GM19395 (cell line): ENCODE data around the gene HCRTR1.

ENCODE experiments used
- ATAC-seq: cut with Tn5 transposase; IDR thresholded peaks from one replicate; pipeline ENCODE4 v1.9.1; 2021; ENCODE audit warnings: mild to moderate bottlenecking, moderate library complexity; ENCODE audit not compliant: unreplicated experiment

HCRTR1 gene

DNA sequence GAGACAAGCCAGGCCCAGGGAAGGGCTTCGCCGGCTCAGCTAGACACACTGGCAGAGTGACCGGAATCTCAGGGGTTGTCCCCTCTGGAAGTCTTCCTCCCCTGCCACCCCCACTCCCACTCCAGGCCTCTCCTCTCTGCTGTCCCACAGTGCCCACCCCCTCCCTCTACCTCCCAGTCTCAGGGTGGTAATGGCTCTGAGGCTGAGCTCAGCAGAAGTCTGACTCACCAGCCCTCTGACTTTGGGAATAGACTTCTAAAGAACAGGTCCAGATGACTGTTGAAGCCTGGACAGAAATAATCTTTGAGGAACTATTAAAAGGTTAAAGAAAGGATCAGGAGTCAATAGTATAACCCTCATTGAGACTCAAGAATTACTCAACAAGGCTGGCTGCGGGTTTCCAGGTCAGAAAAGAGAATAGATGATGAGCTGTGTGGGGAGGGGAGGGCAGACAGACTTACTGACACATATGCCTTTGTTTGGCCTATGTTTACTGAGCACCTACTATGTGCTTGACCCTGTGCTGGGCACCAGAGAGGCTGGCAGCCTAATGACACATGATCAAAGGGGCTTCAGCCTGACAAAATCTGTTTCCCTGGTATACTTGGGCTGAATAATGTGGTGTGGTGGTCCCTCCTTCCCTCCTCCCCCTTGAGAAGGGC lies 8.2 kb downstream of the HCRTR1 start:
- ATAC-seq = no peak

DNA sequence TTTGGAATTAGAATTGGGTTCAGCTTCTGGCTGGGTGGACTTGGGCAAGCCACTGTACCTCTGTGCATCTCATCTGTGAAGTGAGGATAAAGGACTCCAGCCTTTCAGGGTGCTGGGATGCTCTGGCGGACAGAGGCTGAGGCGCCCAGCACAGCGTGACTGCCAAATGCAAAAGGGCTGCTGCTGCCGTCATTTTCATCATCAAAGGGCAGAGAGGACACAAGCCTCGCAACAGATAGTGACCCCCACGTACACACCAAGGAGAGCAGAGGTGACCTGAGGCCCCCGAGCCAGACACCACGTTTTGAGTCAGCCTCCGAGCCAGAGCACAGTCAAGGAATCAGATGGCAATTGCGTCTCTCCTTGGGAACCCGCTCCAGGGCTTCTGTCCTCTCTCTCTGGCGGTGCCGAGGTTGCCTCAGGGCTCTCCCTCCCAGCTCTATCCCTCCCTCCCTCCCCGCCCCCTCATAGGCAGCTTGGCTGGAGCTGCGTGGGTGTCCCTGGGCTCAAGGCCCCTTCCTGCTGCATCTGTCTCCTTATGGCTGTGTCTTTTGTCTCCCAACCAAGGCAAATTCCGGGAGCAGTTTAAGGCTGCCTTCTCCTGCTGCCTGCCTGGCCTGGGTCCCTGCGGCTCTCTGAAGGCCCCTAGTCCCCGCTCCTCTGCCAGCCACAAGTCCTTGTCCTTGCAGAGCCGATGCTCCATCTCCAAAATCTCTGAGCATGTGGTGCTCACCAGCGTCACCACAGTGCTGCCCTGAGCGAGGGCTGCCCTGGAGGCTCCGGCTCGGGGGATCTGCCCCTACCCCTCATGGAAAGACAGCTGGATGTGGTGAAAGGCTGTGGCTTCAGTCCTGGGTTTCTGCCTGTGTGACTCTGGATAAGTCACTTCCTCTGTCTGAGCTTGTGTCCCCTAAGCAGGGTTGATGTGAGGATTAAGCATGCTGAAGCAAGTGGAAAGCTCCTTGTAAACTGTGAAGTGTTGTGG lies 9.0 kb downstream of the HCRTR1 start:
- ATAC-seq = no peak

GRCh38 chr1:31627301-31627929 lies 9.9 kb downstream of the HCRTR1 start:
- no peak for ATAC-seq

GRCh38 chr1:31627930-31628559 lies 10.6 kb downstream of the HCRTR1 start:
- ATAC-seq = no peak

DNA sequence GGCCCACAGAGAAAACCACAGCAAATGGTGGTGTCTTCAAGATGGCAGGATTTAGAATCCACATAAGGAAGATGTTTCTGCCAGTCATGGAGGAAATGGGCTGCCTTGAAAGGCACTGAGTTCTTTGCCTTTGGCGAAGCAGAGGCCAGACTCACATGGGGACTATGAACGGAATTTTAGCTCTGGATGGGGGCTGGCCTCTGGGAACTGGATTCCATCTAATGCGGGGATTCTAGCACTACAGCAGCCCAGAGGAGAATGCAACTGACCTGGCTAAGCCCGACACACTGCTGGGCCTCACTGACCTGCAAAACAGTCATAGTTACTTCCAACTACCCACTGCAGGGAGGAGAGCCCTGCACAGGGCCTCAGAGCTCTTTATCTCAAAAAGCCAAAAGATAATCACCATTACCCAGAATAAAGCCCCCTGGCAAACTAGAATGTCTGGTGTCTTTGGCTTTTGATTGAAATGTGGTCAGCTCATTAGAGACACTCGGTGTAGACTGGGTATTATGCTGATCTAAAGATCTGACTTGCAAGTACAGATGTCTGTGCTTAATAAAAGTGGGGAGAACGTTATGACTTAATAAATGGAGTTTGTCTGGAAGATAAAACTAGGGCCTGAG lies 11.6 kb downstream of the HCRTR1 start:
- no peak for ATAC-seq

- ATAC-seq = no peak
Measured at GRCh38 chr1:31632649-31633048, 15.2 kb downstream of the HCRTR1 start.

DNA sequence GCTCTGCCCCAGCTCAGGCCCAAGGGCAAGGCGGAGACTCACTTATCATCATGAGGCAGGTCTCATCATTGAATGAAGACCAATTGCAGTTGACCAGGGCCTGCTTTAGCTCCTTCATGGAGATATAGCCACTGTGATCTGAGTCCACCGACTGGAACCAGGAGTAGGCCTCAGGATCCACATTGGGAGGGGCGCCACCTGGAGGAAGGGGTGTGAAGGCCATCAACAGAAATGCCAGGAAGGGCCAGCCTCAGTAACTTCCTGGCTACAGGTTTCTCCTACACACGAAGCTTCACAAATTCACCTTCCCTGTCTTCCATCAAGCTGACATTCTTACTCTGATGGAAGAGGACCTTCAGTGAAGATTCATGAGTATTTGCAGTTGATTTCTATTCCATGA lies 15.6 kb downstream of the HCRTR1 start:
- ATAC-seq = no peak

DNA sequence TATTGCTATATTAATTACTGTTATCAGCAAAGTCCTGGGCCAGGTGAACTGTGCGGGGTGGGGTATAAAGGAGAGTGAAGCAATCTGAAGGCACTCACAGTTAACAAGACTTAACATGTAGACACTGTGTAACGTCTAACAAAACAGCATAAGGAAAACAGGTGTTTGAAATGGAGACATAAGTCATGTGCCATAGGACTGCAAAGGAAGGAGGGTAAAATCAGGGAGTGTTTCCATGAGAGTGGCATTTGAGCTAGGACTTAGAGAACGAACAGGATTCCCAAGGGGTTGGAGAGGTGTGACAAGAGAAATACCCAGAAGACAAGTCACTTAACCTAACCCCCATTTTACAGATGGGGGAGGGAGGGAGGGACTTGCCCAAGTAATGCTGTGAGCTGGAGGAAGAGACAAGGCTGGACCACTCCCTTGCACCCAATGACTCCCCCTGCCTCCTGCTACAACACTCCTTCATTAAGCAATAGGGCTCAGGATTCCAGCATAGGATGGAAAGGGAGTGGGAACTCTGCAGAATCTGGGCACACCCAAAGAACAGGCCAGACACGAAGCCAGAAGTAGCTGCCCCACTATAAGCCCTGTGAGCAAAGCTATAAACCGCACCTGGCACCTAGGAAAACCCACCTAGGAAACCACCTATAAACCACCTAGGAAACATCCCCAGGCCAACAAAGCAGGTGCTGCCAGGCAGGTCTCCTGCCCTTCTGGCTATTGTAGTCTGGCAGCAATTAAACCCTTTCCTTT lies 20.6 kb downstream of the HCRTR1 start:
- ATAC-seq = no peak

- ATAC-seq = no peak
Measured at GRCh38 chr1:31639543-31639942, 22.1 kb downstream of the HCRTR1 start.

DNA sequence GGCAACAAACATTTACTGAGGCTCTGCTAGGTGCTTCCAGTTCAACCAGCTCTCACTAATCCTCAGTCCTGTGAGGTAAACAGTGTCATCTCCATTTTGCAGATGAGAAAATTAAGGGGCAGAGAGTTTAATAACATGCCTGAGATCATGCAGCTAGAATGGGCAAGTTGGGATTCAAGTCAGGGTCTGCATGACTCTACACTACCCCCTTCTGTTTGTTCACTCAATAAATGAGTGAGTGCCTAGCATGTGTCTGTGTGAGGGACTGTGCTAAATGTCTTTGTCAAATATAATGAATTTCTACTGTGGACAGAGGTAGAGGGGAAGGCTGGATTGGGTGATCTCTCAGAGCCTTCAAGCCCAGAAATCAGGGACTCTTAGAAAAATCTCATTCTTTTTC lies 22.7 kb downstream of the HCRTR1 start:
- ATAC-seq = no peak

DNA sequence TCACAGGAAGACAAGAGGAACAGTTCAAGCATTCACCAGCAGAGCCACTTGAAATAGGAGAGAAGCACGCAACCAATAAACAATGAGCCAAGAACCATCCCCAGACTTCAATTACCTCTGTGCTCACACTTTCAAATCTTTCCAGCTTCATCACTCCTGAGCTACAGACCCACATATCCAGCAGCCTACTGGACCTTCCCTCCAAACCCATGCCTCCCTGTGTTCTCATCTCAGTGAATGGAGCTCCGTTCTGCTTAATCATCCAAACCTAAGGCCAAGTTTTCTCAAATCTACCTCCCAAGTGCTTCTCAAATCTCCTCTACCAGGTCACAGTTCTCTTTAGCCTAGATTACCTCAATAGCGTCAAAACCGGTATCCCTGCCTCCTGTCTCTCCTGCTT lies 23.5 kb downstream of the HCRTR1 start:
- no peak for ATAC-seq

- no peak for ATAC-seq
Measured at GRCh38 chr1:31642366-31642765, 24.9 kb downstream of the HCRTR1 start.

GRCh38 chr1:31642897-31643296 lies 25.4 kb downstream of the HCRTR1 start:
- ATAC-seq = no peak

DNA sequence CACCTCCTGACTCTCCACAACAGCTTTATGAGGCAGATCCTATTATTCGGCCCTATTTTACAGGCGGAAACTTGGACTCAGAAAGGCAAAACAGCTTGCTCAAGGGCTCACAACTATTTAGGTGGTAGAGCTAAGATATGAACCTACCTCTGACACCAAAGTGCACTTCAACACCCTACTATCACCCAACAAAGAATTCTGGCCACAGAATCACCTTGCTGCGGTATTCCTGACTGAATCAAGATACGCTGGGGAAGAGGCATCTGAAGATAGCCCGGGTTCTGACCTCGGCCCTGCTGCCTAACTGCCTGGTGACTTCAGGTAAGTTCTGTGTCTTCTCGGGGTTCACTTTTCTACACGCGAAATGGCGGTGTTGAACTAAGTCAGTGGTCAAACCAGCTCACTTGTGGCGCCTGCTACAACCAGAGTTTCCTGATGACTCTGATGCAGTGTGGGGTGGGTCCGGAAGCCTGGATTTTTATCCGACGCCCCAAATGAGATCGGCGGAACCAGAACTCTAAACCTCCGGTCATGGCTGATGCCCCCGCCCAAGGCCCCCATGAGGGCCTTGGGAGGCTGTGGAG lies 26.6 kb downstream of the HCRTR1 start:
- no peak for ATAC-seq

DNA sequence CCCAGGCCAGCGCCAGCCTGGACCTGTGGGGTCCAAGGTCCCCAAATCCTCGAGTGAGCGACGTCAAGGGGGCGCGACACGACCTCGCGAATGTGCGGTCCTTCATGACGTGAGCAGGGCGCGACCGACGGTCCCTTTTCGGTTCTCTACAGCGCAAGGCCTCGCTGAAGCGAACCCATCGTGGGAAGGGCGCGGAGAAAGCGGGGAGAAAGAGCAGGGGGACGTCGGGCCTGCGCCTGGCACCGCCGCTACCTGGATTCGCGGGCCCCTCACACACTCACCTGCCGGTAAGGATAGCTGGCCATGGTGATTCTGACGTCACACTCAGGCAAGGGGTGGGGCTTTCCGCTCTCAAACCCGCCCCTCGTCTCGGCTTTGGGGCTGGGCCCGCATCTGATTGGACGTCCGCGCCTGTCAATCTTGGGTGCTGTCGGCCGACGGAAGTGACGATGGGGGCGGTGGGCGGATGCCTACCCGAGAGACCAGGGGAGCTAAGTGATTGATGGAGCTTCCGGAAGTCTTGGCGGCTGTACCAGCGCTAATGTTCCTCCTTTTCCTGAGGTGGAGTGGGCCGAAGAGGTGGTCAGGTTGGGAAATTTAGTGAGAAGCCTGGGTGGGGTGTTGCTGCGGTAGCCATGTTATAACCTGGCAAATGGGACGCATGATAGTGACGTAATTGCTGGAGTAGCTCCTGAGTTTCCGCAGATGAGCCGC lies 27.2 kb downstream of the HCRTR1 start, which contains the start of gene PEF1:
PEF1 (minus strand) TSS at position 317 of the 714 bp plus-strand sequence; CDS start at position 305, 12 bp downstream.
- peak; percentile 91 for ATAC-seq

DNA sequence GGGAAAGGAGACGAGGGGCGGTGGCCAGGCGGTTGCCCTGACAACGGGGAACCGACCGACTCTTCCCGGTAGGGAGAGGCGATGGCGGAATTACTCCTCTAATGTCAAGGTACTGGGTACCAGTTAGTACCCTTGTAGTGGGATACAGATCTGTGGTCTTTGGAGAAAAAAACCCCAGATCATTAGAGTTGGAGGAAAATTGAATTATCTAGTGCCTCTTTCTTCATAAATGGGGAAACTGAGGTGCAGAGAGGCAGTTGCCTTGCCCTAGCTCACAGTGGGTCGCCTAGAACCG lies 27.7 kb downstream of the HCRTR1 start:
- ATAC-seq = no peak

GRCh38 chr1:31646259-31646960 lies 28.9 kb downstream of the HCRTR1 start:
- ATAC-seq = no peak

GRCh38 chr1:31647106-31647505 lies 29.6 kb downstream of the HCRTR1 start:
- ATAC-seq = no peak
